GM21447 (cell line): ENCODE measurements around the gene CHD2.
"Not testable (repeated sequence)": the region's sequence is repeated elsewhere in the genome, so short reads cannot be mapped to it uniquely, and the experiment has no call there.

Experiments used
- ATAC-seq: cut with Tn5 transposase; IDR thresholded peaks from one replicate; pipeline ENCODE4 v1.9.1; 2021; ENCODE audit not compliant: unreplicated experiment

Gene CHD2

DNA sequence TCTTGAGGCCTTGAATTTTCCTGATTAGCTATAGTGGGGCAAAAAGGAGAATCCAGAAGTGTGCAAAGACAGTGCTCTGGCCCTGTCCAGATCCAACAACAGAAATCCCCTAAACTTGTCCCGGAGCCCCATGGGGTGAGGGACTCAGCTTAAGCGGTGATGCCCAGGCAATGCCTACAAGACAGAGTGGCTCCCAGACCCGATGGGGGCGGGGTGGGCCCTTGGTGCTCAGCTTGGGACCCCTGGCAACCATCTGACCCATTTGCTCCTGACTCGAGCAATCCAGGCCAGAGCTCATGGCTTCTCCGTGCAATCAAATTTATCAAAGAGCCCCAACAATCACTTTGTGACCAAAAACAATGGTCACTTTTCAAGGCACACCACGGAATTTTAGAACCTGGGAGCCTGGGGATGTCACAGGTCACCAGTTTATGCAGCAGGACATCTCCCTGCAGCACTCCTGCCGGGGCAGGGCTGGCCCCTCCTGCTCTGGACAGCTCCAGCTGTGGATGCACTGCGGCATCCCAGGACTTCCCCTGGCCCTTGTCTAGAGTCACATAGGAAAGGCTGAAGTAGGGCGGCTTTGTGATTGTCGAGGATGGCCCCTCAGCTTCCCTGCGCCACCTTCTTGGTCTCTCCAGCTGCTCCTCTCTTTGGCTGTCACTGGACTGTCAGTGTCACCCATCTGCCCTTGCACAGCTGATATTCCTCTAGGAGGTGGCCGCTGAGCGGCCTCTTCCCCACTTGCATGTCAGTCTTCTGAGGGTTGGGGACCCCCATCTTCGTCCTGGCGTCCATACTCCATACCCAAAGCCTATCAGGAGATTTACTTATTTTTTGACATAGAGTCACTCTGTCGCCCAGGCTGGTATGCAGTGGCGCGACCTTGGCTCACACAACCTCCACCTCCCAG lies 160.5 kb downstream of the CHD2 start:
- ATAC-seq: no peak

DNA sequence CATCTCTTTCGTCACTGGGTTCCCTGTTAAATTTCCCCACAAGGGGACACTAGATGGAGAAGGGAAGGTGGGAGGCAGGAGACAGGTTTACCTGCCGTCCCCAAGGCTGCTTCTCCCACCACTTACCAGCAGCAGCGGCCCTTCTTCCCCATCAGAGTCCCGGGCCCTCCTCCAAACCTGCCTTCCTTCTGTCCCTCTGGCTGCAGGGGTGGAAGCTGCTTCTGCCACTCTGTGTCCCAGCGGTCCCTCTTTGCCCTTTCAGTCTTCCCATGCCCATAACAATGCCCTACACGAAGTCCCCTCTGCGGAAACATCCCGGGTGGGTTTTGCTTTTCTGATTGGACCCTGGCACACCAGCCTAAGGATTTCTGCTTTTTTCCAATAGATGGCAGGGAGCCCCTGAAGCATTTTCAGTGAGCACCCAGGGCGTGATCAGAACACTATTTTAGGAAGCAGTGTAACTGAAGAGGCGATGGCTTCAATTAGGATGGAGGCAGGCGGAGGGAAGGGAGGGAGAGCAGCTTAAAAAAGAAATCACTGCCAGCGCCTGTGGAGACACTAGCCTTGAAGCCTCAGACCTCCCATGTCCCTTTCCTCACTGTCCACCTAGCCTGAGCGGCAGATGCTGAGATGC lies 162.6 kb downstream of the CHD2 start:
- ATAC-seq: not testable (repeated sequence)

DNA sequence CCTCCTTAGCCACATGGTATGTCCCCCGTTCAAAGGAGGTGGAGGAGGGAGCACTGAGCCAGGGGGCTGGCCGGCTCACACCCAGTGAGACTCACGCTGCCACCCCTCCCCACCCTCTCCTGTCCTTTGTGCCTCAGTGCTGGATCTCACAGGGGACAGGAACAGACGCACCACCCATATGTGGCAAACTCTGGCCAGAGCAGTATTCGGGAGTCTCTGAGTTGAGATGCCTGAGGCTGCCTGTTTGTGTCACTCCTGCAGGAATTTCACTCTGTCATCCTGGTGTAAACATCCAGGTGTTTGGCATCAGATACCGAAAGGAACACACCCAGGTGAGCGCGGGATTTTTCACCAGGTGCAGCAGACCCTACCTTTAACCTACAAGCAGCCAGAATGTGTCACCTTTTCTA lies 163.1 kb downstream of the CHD2 start:
- no peak for ATAC-seq

DNA sequence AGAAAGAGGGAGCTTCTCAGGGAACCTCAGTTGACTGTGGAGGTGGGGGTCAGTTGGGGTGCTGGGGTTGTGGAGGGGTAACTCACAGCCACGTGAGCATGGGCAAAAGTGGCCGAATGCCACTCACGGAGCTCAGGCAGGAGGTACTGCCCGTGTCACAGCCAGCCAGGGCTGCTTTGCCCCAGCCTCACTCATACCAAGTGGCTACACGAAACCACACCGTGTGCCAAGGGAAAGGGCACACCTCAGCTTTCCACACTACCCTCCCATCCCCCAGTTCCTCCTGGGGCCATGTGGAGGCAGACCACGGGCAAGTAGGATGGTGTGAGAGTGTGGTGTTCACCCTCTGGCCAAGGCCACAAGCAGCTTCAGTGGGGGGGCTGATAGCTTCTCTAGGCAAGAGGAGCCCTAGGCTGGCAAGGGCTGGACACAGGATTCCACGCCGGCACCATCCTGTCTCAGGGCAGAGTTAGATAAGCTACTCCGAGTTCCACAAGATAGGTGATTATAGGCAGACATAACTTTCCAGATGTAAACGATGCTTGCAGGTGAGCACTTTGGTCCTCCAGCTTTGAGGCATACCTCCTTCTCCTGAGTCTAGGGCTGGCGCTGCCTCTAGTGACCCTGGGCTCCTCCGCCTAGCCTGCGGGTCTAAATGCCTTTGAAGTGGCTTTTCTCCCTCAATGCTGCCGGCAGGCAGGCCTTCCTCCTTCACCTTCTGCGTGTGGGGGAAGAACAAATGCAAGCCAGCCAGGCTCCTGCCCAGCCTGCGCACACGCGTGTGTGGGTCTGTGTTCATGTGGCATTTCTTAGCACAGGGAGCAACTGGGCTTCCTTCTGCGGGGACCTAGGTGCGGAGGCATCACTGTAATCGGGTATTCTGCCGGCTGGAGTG lies 163.9 kb downstream of the CHD2 start:
- ATAC-seq: no peak

DNA sequence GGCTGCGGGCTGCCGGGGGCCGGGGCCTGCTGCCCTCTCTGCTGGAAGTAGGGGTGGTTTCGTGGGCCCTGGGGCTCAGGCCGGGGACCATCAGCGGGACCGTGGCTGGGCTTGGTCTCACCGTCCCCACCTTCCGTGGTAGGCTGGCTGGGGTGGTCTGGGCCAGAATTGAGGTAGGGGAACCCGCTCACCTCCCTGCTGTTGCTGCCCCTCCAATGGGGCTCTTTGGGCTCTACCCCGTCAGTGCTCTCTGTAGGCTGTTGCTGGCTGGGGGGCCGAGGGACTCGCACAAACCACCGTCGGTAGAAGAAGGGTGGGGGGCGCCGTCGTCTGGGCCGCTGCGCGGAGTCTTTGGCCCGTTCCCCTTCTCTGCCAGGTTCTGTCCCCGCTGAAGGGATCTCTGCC lies 165.5 kb downstream of the CHD2 start:
- ATAC-seq: no peak

DNA sequence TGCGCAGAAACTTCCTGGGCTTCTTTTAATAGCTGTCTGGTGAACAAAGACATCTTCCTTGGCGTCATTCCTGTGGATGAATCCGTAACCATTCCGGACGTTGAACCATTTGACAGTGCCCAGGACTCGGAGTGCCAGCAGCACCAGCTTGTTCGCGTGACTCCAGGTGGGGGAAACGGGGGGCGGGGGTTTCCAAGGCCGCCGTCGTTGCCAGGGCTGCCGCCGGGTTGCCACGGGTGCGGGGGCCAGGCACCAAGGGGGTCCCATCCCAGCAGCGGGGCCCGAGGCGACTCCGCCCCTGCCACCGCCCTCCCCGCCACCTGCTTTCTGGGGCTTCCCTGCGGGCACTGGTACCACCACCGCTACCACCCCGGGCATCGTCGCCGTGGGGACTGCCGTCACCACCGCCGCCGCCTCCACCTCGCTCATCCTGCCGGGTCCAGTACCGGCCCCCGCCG lies 166.1 kb downstream of the CHD2 start:
- no peak for ATAC-seq

DNA sequence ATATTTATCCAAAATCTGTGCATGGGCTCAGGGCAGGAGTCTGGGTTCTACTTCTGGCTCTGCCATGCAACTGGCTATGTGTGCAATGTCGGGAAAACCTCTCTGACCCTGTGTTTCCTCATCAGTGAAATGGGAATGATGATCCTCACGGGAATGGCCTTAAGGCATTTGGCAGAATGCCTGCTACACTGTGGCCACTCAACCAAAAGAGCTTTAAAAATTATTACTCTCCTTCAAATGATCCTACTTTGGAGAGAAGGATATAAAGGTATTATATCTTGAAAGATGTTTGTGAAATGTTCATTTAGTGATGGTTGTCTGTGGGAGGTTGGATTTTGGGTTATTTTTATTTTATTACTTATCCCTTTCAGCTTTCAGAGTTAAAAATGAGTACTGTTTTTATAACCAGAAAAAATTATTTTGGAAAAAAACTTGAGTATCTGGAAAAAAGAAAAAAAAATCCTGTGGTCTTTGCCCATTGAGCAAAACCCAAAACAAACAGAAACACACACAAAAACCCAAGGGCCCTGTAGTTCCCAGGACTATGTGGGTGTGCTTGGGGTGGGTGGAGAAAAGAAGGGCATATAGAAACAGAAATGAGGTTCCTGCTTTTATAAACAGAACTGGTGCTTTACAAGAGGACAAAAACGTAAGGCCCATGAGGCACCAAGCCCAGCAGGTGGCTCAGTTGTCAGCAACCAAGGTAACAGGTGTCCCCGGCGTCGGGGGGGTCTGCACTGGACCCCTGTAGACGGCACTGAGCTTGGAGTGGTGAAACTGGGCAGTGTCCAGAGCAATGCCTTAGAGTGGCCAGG lies 166.9 kb downstream of the CHD2 start:
- no peak for ATAC-seq

DNA sequence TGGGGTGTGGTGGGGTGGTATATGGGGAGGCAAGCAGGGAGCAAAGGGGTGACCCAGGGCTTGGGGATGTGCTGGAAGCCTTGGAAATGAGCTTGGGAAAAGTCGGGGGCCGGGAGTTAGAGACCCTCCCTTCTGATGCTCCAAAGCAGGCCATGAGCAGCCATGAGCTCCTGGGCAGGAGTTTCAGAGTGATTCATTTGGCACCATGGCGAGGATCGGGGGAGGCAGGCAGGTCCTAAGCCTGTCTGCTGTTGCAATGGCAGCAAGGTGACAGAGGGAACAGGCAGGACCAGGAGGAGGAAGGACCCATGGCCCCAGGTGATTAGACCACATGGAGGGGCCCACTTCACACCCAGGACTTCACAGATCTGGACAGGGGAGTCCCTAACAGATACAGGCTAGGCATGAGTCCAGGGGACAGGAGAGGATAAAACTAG lies 167.5 kb downstream of the CHD2 start:
- no peak for ATAC-seq

DNA sequence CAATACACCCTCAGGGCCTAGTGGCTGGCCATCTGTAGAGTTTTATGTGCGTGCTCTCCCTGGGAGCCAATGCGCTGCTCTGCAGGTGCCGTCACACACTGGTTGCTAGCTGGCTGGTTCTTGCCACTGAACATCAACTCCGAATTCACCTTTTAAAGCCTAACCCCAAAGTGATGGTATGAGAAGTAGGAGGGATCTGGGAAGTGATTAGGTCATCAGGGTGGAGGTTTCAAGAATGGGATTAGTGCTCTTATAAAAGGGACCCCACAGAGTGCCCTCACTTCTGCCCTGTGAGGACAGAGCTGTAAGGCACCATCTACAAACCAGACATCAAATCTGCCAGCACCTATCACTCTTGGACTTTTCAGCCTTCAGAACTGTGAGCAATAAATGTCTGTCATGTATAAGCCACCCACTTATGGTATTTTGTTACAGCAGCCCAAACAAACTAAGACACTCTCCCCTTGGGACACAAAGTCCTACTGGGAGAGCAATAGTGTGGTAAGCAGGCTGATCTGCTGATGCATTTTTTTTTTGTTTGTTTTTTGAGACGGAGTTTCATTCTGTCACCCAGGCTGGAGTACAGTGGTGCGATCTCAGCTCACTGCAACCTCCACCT lies 168.6 kb downstream of the CHD2 start:
- ATAC-seq: no peak

DNA sequence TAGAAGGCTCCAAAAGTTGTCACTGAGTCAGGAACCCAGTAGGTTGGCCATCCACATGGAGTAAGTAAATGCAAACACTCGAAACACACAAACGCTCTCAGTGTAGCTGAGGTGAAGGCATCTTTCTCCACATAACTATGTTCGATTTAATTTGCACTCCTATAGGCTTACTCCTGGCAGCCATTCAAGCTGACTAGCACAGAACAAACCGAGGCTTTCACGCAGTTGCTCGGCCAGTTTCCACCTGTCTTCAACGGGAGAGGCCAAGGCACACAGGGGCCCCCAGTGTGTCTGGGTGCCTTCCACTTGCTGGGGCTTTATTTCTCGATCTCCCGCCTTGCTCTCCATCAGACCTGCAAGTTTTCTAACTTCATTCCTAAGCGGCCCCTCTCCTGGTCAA lies 170.0 kb downstream of the CHD2 start:
- ATAC-seq: no peak

DNA sequence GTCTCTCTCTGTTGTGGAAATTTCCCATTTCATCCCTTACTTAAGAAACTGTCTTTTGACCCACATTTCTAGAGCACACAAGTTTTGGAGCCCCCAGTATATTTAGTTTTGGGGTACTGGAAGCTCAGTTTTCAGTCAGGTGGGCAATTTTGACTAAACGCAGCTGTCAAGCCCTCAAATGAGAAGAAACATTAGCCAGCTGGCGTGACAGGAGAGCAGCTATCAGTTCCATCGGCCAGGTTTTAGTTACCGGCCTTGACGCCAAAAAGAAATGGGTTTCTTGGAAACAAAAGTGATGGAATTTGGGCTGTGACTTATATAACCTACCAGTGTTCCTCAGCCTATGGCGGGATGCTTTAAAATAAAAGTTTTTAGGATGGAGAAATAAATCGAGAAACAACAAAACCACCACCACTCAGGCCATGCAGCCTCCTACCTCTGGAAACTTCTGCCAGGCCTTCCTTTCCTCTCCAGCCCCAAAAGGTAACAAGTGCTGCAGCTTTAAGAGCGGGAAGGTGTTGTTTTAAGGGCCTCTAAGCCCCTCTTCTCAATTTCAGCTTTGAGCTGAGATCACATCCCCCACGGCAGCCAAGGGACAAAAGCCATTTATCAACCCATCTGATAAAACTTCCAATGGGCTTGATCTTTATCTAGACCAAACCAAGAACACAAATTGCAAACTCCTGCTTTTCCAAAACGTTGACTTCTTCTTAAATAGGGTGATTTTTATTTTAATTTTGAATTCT lies 170.6 kb downstream of the CHD2 start:
- ATAC-seq: no peak

DNA sequence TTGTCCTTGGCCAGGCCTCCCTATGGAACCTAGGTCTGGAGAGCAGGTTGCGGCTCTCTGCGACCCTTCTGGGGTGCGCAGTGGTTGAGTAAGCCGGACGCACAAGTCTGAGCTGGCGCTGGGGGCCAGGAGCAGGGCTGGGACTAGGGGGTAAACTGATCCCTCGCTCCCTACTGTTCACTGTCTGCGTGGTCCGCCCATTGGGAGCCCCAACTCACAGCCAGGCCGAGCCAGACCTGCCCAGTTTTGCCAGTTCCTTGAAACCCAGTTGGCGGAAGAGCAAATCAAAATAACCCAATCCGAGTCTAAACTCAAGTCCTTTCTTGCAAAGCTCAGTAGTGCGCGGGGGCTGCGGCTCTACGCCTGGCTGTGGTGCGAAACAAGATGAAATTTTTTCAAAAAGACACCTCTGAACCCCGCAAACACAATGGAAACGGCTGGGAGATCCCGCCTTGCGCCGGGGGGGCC lies 171.4 kb downstream of the CHD2 start:
- no peak for ATAC-seq

DNA sequence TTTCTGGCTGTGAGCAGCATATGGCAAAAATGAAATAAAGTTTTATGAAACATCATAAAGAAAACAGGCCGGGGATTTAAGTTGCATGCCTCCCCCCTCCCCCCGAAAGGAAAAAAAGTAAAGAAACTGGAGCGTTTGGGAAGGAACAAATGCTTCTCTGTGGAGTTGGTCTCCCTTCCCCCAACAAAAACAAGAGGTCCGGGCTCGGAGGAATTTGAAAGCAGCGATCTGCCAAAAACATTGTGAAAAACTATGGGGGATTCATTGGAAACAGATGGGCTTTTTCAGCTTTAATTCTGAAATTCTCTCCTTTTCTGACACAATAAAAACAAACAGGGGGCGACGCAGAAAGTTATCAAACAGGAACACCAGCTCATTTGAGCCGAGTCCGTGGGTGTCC lies 171.9 kb downstream of the CHD2 start:
- ATAC-seq: no peak

DNA sequence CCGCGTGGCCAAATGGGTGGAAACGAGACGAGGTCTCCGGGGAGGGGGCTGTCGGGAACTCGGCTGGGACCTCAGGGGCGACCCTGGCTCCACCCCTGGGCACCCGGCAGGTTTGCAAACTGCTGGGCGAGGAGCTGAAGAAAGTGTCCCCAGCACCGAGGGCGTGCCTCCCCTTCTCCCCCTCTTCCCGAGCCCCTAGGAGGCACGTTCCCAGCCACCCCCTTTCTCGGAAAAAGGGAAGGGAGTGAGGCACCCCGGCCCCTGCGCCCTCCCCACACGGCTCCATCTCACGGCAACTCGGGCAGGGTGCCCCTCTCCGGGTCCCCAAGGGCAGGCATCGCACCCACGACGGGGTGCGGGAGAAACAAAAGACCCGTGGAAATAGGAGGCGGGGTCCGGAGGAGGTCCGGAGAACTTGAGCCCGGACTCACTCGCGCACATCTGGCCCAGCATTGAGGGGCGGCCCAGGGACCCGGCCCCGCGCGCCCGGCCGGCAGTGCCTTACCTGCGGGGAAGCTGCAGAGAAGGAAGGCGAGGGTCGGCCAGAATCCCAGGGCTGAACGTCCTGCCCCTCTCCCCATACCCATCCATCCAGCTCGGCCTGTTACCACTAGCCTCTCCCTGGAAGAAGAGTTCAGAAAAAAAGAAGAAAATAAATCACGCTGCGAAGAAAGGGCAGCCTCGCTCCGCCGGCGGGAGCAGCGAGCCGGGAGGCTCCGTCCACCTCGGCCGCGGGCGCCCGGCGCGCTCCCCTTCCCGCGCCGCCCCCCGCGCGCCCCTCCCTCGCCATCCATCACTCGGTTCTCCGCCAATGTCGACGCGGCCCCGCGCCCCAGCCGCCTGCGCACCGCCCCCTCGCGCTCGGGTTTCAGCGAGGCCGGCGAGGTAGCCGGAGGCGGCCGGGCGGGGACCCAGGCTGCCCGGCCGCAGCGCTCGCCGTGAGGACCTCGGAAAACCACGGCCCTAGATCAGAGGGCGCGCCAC lies 172.6 kb downstream of the CHD2 start:
- no peak for ATAC-seq

DNA sequence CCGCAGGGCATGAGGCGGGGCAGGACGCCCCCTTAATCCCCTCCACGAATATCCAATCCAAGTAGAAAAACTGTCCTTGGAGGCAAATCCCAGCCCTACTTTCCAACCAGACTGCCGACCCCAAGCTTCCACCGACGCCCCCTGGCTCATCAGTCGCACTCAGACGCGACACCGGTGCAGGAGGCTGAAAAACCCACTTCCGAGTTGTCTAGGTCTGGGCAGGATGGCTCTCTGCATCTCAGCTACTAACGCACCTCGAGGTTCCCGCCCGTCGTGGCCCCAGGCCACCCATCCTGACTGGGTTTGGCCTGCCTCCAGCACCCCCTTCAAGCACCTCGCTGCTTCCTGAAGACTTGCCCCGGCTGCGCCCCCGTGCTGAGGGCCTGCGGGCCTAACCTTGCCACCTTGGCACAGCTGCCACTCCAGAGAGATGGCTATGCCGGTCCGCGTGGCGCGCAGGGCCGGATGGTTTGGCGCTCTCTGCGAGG lies 173.4 kb downstream of the CHD2 start:
- no peak for ATAC-seq

DNA sequence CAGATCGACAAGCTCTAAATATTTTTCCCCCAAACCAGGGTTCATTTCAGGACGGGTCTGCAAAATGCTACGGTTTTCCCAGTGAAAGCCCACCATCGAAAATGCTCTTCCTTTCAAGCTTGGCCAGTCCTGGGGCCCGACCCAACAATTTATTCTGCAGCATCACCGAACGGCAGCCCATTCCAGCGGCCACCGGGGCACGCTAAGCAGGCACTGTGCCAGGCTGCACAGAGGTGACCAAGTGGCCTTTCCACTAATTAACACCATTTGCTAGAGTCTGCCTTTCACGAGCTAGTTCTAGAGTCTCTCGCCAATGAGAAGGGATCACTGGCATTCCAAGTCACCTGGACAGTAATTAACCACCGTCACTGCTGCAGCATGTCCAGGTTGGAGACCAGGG lies 174.5 kb downstream of the CHD2 start:
- no peak for ATAC-seq

DNA sequence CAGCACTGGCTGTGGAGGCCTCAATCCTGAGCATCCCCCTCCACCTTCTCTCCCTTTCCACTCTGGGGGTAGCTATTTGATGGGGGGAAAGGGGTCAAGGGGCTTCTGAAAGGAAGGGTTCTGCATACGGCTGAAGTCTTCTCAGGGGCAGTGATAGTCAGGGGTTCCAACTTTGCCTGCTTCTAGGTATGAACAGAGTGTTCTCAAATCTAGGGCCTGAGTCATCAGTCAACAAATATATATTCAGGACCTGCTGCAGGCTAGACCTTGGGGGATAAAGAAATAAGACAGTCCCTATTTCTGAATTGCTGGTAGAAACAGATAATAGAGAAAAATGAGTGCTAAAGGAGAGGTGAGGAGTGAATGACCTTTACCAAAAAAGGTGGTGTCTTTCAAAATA lies 176.1 kb downstream of the CHD2 start:
- ATAC-seq: no peak

DNA sequence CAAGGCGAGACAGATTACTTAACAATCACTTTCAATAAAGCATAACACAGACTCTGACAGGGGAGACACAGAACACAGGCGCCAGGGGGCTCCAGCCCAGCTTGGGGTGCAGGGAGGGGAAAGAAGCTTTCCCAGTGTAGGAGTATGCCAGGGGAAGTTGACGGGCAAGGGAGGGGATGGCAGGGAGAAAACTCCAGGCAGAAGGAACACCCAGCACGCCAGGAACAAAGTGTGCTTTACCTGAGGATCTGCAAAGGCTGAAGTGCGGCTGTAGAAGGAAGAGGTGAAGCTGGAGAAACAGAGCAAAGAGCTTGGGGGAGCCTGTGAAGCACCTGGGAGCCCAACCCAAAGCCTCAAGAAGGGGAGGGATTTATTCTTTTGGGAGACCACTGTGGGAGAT lies 176.8 kb downstream of the CHD2 start:
- ATAC-seq: no peak
